SIG-M5 treated with dmso at 0.1 percent for 504 hours (cell line): ENCODE measurements around the gene PNLDC1.
"Not testable (repeated sequence)": the region's sequence is repeated elsewhere in the genome, so short reads cannot be mapped to it uniquely, and the experiment has no call there.

ENCODE experiments used
- DNase-seq: peaks from one replicate; lab custom pipeline; 2025; ENCODE audit not compliant: unreplicated experiment; lab: John Stamatoyannopoulos, UW

PNLDC1 gene

DNA sequence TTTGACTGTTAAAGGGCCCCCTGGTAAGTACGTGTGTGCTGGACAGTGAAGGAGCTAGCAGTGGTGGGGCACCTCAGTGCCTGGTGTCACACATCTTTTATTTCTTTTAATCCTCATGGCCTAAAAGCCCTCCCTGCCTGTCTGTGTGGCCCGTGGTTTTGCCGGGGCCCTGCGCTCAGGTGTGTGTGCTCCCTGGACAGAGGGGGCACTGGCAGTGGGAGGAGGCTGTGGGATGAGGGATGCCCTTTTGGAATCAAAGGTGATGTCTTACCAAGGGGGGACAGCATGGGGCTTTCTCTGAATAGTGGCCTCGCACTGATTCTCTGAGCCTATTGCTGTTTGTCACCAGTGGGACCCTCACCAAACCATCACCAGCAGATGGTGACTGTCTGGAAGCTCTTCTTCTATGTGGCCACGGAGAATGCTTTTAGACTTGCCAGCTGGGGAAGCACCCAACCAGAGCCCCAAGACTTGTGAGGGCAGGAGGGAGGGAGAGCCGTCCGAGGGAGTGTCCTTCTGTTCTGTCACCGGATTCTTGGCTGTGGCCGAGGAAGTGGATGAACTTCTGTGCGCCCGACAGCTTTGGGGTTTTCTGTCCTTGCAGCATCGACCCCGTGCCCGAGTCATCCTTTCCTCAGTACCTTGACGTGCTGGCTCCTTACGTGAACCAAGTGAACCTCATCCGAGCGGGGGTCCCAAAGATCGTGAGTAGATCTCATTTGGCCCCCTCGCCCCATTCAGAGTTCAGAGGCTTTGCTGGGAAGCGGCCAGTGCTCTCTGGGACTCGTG lies 18.1 kb downstream of the PNLDC1 start:
- no peak for DNase-seq

DNA sequence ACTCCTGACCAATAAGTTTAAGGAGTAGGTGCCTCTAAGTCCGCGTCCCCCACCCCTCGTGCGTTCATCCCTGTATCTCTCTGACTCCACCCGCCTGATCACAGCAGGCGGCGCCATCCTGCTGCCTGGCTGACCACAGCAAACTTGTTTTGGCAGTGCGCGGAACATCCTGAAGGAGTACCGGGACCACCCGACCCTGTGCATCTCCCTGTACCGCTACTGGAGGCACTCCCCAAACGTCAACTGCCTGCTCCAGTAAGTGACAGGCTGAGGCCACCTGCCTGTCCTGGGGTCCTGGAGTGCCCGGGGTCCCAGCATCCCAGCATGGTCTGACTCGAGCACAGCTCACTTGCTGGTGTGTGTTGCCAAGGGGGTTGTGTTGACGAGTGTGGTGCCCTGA lies 19.0 kb downstream of the PNLDC1 start:
- no peak for DNase-seq

DNA sequence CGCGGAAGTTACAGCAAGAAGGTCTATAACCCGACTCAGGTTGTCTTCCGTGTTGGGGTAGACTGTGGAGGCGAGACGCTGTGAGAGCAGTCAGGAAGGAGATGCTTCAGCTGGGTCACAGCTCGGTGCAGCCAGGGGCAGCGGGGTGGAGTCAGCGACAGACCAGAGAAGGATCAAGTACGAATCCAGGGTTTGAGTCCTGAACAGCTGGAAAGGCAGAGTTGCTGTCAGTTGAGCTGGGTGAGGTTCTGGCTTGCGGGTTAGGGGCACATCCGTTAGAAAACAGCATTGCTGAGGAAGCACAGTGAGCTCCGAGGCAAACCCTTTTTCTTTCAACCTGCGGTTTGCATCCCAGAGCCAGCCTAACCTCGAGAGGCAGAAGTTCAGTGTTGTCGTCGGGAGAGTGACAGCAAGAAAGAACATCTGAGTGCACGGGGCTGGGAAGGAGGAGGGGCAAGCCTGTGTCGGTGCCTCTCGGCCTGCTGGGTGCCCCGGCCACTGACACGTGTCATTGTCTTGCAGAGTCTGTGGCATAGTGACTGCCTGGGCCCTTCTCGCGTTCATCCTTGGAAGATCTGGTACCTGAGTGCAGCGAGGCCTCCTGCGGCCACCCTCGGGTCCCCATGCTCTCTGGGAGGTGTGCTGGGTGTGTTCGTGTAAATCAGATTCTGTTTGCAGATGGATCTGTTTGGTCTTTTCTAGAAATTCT lies 20.0 kb downstream of the PNLDC1 start:
- peak; percentile 93 for DNase-seq

DNA sequence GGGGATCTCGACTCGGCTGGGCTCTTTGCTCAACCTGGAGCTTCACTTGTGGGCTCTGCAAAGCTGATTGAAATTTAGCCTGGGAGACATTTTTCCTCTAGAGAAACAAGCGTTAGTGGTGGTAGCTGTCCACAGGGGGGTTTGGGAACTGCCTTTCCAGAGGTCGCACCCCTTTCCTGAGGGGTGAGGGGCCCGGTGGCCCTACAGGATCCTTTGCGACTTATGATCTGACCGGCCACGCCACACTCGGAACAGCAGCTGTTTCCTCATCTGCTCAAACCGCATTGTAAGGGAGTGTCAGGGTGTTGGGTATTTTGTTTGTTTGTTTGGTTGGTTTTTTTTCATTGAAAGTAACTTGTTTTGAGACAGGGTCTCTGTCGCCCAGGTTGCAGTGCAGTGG lies 21.0 kb downstream of the PNLDC1 start:
- no peak for DNase-seq

DNA sequence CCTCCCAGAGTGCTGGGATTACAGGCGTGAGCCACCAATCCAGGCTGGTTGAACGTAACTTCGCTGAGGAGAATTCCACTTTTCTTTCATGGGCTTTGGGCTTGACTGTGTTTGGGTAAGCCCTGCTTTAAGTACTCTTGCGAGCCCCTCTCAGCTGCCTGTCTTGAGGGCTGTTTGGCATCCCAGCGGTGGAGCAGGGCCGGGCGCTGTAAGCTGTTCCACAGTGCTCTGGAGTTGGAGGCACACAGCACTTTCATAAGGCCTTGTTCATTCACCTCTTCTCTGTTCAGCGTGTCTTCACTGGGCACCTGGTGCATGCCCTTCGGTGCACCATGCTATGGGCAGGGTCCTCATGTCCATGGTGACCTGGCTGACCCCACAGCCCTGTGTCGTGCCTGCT lies 21.6 kb downstream of the PNLDC1 start:
- DNase-seq, result no peak

DNA sequence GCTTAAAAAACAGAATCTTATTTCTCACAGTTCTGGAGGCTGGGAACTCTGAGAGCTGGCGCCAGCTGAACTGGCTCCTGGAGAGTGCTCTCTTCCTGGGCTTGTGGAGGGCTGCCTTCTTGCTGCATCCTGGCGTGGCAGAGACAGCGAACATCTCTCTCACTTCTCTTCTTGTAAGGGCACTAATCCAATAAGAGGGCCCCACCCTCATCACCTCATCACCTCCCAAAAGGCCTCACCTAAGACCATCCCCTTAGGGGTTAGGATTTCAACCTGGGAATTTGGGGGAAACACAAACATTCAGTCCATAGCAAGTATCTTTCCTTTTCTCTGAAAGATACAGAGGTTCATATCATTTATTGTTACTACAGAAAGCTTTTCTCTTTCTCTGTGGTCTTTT lies 23.9 kb downstream of the PNLDC1 start:
- no peak for DNase-seq

DNA sequence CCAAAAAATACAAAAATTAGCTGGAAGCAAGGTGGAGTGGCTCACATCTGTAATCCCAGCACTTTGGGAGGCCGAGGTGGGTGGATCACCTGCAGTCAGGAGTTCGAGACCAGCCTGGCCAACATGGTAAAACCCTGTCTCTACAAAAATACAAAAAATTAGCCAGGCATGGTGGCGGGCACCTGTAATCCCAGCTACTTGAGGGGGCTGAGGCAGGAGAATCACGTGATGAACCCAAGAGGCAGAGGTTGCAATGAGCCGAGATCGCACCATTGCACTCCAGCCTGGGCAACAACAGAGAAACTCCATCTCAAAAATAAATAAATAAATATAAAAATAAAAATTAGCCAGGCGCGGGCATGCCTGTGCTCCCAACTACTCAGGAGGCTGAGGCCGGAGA lies 24.6 kb downstream of the PNLDC1 start:
- DNase-seq, result not testable (repeated sequence)

DNA sequence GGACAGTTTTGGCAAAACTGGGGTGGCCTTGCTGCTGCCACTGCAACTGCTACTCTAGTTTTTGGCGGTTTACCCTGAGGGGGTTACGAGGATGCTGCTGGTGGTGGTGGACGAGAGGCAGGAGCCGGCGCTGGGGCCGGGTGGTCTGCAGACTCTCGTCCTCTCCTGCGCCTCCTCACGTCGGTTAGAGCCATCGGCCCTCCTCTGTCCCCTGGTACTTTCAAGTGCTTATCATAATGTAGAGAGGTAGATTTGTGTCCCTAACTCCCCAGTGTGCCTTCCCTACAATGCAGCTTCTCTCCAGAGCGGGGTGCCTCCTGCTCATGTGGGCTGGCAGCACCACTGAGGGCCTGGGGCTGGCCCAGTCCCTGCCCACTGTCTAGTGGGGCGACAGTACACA lies 25.9 kb downstream of the PNLDC1 start:
- DNase-seq, result no peak

DNA sequence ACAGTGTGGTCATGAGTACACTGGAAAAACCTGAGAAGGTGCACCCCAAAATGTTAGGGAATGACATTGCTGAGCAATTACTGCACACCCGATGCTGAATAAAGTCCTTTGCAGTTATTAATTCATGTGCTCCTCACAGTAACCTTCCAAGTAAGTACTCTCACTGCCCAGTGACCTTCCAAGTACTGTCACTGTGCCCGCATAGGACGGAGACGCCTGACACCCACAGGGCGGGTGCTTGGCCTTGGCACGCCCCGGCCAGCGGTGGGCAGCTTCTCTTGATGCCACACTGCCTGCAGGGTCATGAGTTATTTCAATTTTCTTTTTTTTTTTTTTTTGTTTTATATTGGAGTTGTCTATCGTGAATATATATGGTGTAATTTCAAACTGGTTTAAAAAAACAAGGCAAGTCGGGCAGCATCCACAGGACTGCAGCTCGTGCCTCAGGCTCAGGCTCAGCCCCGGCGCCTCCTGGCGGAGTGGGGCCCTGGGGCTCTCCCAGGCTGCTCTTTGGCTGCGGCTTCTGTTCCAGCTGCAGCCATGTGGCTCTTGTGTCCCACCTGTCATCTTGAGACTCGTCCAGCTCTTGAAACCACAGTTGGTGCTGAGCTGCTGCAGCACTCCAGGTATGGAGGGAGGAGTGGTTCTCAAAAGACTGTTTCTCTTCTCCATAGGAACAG lies 27.0 kb downstream of the PNLDC1 start:
- DNase-seq, result no peak

DNA sequence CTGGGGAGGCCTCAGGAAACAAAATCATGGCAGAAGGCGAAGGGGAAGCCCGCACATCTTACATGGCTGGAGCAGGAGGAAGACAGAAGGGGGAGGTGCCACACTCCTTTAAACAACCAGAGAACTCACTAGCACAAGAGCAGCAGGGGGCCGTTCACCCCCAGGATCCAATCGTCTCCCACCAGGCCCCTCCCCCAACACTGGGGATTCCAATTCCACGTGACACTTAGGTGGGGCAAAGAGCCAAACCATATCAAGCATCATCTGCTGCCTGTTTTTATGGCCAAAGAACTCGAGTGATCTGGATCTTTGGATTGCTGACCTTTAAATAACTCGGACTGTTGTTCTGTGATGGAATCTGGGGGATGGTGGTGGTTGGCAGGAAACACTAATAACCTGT lies 28.0 kb downstream of the PNLDC1 start:
- no peak for DNase-seq

DNA sequence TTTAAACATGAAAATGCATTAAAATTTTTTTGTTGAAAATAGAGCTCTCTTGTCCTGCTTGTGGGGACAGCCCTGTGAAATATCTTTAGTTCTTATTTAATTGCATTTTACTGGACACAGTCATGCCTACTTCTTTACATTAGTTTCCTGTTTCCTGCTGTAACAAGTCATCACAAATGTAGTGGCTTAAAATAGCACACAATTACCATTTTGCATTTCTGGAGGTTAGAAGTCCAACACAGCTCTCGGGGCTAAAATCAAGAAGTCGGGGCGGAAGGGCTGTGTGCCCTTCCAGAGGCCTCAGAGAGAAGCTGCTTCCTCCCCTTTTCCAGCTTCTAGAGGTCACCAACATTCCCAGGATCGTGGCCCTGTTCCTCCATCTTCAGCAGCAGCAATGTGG lies 29.4 kb downstream of the PNLDC1 start:
- DNase-seq, result peak; percentile 76

DNA sequence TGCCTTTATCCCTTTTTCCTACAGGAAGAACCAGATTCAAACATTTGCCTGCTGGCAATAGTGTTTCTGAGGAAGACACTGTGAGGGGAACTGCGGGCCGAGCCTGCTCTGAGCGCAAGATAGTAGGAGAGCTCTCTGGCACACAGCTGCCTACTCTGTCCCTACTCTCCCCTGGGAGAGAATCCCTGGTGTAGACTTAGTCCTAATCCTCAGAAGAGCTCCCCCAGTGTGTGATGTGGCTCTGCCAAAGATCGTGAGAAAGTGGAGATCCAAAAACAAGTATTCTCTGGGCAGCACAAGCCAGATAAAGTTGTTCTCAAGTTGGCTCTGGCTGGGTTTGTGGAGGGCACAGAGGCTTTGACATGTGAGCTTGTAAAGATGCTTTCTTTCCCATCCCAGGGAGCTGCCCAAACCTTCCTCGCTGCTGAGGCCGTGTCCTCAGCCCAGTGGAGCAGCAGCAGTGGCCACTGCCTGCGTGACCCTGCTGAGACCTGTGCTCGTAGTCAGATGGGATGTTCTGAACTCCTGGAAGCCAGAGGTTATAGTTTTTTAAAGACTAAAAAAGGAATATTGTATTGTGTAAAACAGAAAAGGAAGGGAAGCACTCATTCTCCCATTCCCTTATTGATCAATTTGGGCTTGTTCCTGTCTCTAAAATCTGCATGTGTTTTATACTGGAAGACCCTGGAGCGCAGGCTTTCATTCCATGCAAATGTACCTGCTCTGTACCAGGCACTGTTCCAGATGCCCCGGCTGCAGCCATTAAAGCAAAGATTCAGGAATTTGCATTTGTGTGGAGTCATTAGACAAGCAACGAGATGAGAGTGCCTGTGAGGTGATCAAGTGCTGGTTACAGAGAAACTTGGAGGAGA lies 30.7 kb downstream of the PNLDC1 start:
- DNase-seq, result no peak

DNA sequence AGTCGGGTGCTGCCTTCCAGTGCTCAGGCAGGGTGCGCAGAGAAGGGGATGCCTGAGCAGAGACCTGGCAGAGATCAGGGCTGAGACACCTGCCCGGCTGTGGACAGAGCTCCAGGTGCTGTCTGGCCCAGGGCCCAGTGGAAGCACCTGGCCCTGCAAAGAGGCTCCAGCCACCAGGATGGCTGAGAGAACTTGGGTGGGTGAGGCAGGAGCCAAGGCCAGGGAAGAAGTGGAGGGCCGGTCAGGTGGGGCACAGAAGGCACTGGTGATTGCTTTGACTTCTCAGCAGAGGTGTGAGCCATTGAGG lies 31.2 kb downstream of the PNLDC1 start:
- no peak for DNase-seq

DNA sequence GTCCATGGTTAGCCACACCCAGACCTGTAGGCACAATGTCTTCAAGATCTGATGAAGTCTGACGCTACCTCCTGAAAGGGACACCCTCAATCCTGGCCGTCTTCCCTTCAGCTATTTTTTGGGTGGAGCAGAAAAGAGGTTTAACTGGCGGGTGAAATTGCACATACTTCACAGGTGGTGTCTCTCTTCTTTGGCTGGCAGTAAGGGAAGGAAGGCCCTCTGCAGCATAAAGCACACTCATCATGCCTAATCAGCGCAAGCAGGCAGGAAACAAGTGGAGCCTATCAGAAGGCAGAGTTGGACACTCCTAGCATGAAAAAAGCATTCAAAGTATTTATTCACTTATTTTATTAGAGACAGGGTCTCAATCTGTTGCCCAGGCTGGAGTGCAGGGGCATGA lies 32.9 kb downstream of the PNLDC1 start:
- no peak for DNase-seq

DNA sequence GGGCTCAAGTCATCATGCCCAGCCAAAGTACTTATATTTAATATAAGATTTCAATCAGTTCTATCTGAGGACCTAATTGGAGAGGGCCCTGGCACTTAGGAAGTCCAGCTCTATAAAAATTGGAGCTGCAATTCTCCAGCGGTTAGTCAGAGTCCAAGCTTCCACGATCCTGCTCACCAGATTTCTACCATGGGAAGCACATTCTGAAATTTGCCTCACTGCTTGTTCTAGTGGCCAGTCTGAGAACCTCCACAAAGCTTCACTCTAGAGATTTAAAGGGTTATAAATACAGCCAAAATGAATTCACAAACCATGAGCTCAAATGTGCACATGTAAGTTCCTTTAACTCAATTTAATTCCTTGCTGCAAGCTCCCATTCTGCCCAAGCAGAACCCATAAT lies 33.5 kb downstream of the PNLDC1 start:
- DNase-seq, result no peak

DNA sequence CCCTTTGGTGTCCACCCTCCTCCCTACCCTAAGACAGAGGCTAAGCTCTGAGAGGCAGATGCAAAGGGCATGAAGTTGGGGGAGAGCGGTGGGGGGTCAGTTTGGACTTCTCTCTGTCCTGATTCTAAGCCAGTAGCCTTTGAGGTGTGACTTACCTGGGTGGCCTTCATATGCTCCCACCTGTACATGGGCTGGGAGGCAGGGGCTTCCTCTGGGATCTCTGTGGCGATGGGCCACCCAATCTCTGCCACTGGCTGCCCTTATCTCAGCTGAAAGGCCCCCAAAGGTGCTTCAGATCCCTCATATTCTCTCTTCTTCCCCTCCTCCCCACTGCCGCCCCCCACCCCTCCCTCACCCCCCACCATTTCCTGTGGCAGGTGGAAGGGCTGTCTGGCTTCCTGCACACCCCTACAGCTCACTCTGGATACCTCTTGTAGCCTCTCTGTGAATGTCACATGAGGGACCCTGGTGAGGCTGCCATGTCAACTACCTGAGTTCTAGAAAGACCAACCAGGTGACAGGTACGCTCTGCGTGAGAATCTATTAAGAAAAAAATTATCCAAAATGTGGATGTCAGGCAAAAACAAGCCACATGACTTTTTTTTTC lies 34.0 kb downstream of the PNLDC1 start:
- no peak for DNase-seq

DNA sequence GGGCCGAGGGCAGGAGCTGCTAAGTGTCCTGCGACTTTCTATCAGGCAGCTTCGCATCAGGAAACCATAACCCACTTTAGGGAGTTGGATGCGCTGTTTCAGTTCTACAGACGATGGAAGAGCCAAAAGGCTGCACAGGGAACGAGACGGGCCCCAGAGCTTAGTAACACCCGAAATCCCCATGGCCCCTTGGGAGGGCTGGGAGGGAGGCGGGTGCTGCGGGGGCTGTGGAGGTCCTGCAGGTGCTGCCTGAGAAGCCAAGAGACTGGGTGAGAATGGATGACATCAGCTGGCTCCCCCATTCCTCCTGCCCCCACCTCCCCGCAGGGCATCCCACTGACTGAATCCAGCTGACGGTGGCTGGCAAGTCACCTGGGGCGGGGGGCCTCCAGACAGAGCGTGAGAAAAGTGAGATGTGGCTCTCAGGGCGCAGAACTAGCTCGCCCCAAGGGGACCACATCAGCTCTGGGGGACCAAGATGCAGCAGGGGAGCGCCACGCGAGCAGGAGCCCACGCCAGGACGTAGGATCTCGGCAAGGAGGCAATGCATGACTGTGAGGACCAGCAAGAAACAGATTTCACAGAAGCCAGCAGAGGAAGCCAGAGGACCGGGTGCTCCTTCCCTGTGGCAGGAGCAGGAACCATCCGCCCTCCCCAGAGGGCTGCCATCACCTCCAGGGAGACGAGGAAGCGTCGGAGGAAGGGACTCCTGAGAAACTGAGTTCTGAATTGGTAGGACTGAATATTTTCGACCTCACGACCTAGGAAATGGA lies 36.8 kb downstream of the PNLDC1 start:
- DNase-seq, result no peak

DNA sequence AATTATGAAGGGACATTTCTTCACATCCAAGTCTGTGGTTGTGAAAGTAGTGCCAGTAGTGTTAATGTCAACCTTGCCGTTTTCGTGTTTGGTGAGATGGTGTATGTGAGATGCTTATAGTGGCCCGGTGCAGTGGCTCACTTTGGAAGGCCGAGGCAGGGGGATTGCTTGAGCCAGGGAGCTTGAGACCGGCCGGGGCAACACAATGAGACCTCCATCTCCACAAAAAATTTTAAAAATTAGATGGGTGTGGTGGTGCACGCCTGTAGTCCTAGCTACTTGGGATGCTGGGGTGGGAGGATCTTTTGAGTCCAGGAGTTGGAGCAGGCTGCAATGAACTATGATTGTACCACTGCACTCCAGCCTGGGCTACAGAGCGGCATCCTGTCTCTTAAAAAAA lies 37.4 kb downstream of the PNLDC1 start:
- DNase-seq, result no peak

DNA sequence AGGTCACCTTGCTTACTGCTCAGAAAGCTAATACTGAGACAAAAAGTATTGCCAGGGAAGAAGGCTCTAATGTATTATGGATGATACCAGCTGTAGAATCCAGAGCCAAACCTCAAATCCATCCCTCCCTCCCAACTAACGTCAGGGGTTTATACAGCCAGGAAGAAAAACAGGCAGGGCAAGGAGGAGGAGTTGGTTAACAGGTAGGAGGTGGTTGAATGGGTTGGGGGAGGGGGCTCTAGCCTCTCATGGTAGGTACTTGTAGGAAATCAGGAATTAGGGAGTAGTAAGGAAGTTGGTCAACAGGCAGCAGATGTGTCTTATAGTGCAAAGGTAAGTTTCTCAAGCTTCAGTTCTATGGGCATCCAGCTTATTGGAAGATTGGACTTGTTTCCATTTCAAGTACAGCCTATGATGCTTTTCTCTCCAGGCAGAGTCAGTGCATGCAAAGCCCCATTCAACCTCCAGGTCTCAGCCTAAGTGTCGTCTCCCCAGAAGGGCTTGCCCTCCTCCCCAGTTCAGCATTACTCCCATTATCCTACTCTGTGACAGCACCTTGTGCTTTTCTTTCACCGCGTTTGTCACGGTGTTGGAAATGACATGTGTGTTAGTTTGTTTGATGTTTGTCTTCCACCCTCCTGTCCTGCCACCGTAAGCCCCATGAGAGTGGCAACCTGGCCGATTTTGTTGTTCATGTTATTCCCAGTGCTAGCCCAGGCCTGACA lies 38.1 kb downstream of the PNLDC1 start:
- no peak for DNase-seq

DNA sequence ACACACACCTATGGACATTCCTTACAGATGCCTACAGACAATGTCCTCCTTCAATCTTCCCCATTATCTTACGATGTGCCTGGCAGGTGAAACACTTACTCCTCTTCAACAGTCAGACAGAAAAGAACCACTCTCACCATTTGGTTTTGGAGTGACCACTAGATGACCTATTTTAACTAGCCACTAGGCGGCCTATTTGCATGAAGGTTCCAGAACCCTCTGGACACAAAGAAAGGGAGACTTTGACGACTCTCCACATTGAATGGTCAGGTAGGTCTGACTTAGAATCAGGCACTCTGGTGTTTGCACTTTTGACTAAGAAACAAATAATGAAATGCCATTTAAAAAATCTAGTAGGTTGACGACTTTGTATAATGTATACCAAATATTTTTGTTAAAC lies 42.0 kb downstream of the PNLDC1 start:
- no peak for DNase-seq
